Ovary (tissue), 3 donors: Measurements from ENCODE around the gene C6orf118.

Source experiments
- CTCF ChIP-seq, 3 donors: fragments of 450-650 bp in 2 of 3; fragments of 200-600 bp in 1 of 3; IDR thresholded peaks; one replicate each; pipeline versions ENCODE4 v1.5.1 to v1.8.0; 2016 to 2022; ENCODE audit warnings: antibody characterized with exemption in 3 of 3, mild to moderate bottlenecking in 1 of 3
- EP300 ChIP-seq: sonication (generic); formaldehyde crosslinking; IDR thresholded peaks from one replicate; pipeline ENCODE4 v1.6.1; 2017; ENCODE audit warnings: antibody characterized with exemption
- POLR2A ChIP-seq: fragments of 450-650 bp; IDR thresholded peaks from one replicate; pipeline ENCODE4 v1.6.1; 2017; ENCODE audit warnings: antibody characterized with exemption, mild to moderate bottlenecking, moderate library complexity
- donor health status: DM: no; HTN: no; CAD: no.

GRCh38 chr6:165345700-165346099 lies 36.3 kb upstream of the C6orf118 start:
- no peak for TF ChIP-seq CTCF (IDR thresholded peaks at IDR 0.05)
- no peak for TF ChIP-seq POLR2A
- TF ChIP-seq EP300, result no peak
